H9 (cell line): ENCODE results near the gene MXI1. TPM values are rescaled to one million over a fixed set of nuclear protein-coding genes. Genes with fewer than 3 reads are reported as not detected.

ENCODE experiments used
- DNase-seq: peaks from one replicate; pipeline ENCODE4 v3.0.0-alpha.2; 2017
- H2AFZ ChIP-seq: one replicate; pipeline ENCODE4 v1.6.1; 2013; ENCODE audit warnings: mild to moderate bottlenecking, low read length, control low read depth, moderate library complexity
- H2AK5ac ChIP-seq: 2 replicates; pipeline ENCODE4 v1.6.1; 2013; ENCODE audit warnings: low read length, control low read depth, mixed read lengths; ENCODE audit not compliant: insufficient read length
- H2BK120ac ChIP-seq: one replicate; pipeline ENCODE4 v1.6.1; 2013; ENCODE audit warnings: low read depth, mild to moderate bottlenecking, low read length, control low read depth, inconsistent platforms; ENCODE audit not compliant: poor library complexity, severe bottlenecking
- H2BK12ac ChIP-seq: 2 replicates; pipeline ENCODE4 v1.6.1; 2013; ENCODE audit warnings: low read length, control low read depth, mixed read lengths, low read depth; ENCODE audit not compliant: insufficient read length
- H2BK15ac ChIP-seq: 2 replicates; pipeline ENCODE4 v1.6.1; 2013; ENCODE audit warnings: low read depth, low read length, control low read depth
- H2BK20ac ChIP-seq: one replicate; pipeline ENCODE4 v1.6.1; 2013; ENCODE audit warnings: low read depth, mild to moderate bottlenecking, low read length, control low read depth, inconsistent platforms; ENCODE audit not compliant: poor library complexity, severe bottlenecking
- H2BK5ac ChIP-seq: 2 replicates; pipeline ENCODE4 v1.6.1; 2013; ENCODE audit warnings: low read length, control low read depth, mixed read lengths; ENCODE audit not compliant: insufficient read length
- H3K14ac ChIP-seq: 2 replicates; pipeline ENCODE4 v1.6.1; 2013; ENCODE audit warnings: low read length, control low read depth; ENCODE audit not compliant: insufficient read depth
- H3K18ac ChIP-seq: 2 replicates; pipeline ENCODE4 v1.6.1; 2013; ENCODE audit warnings: low read depth, mild to moderate bottlenecking, mixed read lengths, low read length, control low read depth; ENCODE audit not compliant: insufficient read length
- H3K23ac ChIP-seq: 2 replicates; pipeline ENCODE4 v1.6.1; 2013; ENCODE audit warnings: low read length, control low read depth, mixed read lengths, low read depth; ENCODE audit not compliant: insufficient read length
- H3K23me2 ChIP-seq: 2 replicates; pipeline ENCODE4 v1.6.1; 2013; ENCODE audit warnings: low read depth, mild to moderate bottlenecking, mixed read lengths, low read length, control low read depth; ENCODE audit not compliant: insufficient read length, poor library complexity, severe bottlenecking
- H3K27ac ChIP-seq: 2 replicates; pipeline ENCODE4 v1.5.1; 2013; ENCODE audit warnings: low read length, control low read depth, mixed read lengths, low read depth; ENCODE audit not compliant: insufficient read length
- H3K27me3 ChIP-seq: 2 replicates; pipeline ENCODE4 v1.6.1; 2013; ENCODE audit warnings: low read length, control low read depth, inconsistent platforms; ENCODE audit not compliant: insufficient read depth
- H3K4ac ChIP-seq: 2 replicates; pipeline ENCODE4 v1.6.1; 2013; ENCODE audit warnings: low read depth, mild to moderate bottlenecking, control low read depth, inconsistent platforms, low read length, moderate library complexity
- H3K4me1 ChIP-seq: 2 replicates; pipeline ENCODE4 v1.6.1; 2013; ENCODE audit warnings: low read length, control low read depth, inconsistent platforms; ENCODE audit not compliant: insufficient read depth
- H3K4me2 ChIP-seq: 2 replicates; pipeline ENCODE4 v1.6.1; 2013; ENCODE audit warnings: low read length, control low read depth, mixed read lengths; ENCODE audit not compliant: insufficient read length, insufficient read depth
- H3K56ac ChIP-seq: 2 replicates; pipeline ENCODE4 v1.6.1; 2013; ENCODE audit warnings: low read depth, mild to moderate bottlenecking, mixed read lengths, low read length, control low read depth; ENCODE audit not compliant: insufficient read length
- H3K79me1 ChIP-seq: 2 replicates; pipeline ENCODE4 v1.6.1; 2013; ENCODE audit warnings: low read depth, mild to moderate bottlenecking, moderate library complexity, low read length, control low read depth, inconsistent platforms; ENCODE audit not compliant: insufficient read depth, poor library complexity, severe bottlenecking
- H3K79me2 ChIP-seq: 2 replicates; pipeline ENCODE4 v1.6.1; 2013; ENCODE audit warnings: low read length, control low read depth, inconsistent platforms; ENCODE audit not compliant: insufficient read depth
- H3K9ac ChIP-seq: 2 replicates; pipeline ENCODE4 v1.6.1; 2013; ENCODE audit warnings: low read length, control low read depth, mixed read lengths; ENCODE audit not compliant: insufficient read length; ENCODE audit errors: extremely low read depth
- H3K9me3 ChIP-seq: one replicate; pipeline ENCODE4 v1.6.1; 2013; ENCODE audit warnings: low read depth, low read length, inconsistent platforms; ENCODE audit not compliant: control insufficient read depth
- H3T11ph ChIP-seq: one replicate; pipeline ENCODE4 v1.6.1; 2013; ENCODE audit warnings: mild to moderate bottlenecking, low read length, control low read depth, inconsistent platforms
- H4K20me1 ChIP-seq: one replicate; pipeline ENCODE4 v1.6.1; 2013; ENCODE audit not compliant: control insufficient read depth, insufficient read length, insufficient read depth
- H4K5ac ChIP-seq: 2 replicates; pipeline ENCODE4 v1.6.1; 2013; ENCODE audit warnings: low read depth, mild to moderate bottlenecking, mixed read lengths, low read length, control low read depth; ENCODE audit not compliant: insufficient read length
- H4K8ac ChIP-seq: replicated peaks from 2 replicates; pipeline ENCODE4 v1.6.1; 2013; ENCODE audit warnings: low read length, control low read depth, mixed read lengths, low read depth; ENCODE audit not compliant: insufficient read length
- H4K91ac ChIP-seq: 2 replicates; pipeline ENCODE4 v1.6.1; 2013; ENCODE audit warnings: low read depth, mild to moderate bottlenecking, moderate library complexity, mixed read lengths, low read length, control low read depth; ENCODE audit not compliant: insufficient read length
- H3K27ac Mint-ChIP-seq, 3 experiments: 2 replicates in 2 of 3; 3 replicates in 1 of 3; pipeline ENCODE4 v1.8.0; 2020 to 2021; ENCODE audit warnings: mixed read lengths in 3 of 3, mild to moderate bottlenecking in 1 of 3, moderate library complexity in 1 of 3
- H3K27me3 Mint-ChIP-seq: 2 replicates; pipeline ENCODE4 v1.8.0; 2021; ENCODE audit warnings: low read depth, mild to moderate bottlenecking, moderate library complexity, mixed read lengths
- H3K36me3 Mint-ChIP-seq, 3 experiments: 2 replicates in 2 of 3; 3 replicates in 1 of 3; pipeline ENCODE4 v1.8.0; 2020 to 2021; ENCODE audit warnings: low read depth in 3 of 3, mixed read lengths in 3 of 3; ENCODE audit not compliant: insufficient read depth in 1 of 3
- H3K4me1 Mint-ChIP-seq, 2 experiments: 2 replicates each; pipeline ENCODE4 v1.8.0; 2020; ENCODE audit warnings: mixed read lengths in 2 of 2
- H3K4me3 Mint-ChIP-seq, 2 experiments: 2 replicates in 1 of 2; 3 replicates in 1 of 2; pipeline ENCODE4 v1.8.0; 2020 to 2021; ENCODE audit warnings: mild to moderate bottlenecking in 2 of 2, mixed read lengths in 2 of 2, moderate library complexity in 1 of 2
- H3K9me3 Mint-ChIP-seq, 2 experiments: 2 replicates in 1 of 2; 3 replicates in 1 of 2; pipeline ENCODE4 v1.8.0; 2020; ENCODE audit warnings: mild to moderate bottlenecking in 2 of 2, mixed read lengths in 2 of 2, moderate library complexity in 1 of 2
- total RNA-seq: library from RNA; stranded (reverse); gene quantifications from 2 replicates; pipeline ENCODE4 v1.2.1, GENCODE V29; 2021
- TF ChIP-seq, protein P1 (sequence below): fragments of 200-600 bp; sonication (generic); conservative IDR thresholded peaks from 3 replicates; pipeline ENCODE4 v1.8.0; 2021; ENCODE audit warnings: antibody characterized with exemption, mild to moderate bottlenecking

MXI1 gene
- total RNA-seq, 1 experiment from 2014 or later, result 5.6 TPM

DNA sequence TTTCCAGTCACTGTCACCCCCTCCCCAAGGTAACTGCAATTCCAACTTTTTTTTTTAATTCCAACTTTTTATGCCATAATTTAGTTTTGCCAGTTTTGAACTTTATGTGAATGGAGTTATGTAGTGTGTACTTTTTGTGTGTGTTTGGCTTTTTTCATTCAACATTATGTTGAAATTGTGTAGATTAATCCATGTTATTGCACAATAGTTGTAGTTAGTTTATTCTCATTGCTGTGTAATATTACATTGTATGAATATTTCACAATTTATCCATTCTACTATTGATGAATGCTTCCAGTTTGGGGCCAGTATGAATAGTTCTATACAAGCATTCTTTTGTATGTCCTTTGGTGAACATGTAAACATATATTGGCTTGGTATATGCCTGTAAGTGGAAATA is 32.5 kb downstream of the MXI1 start:
- Histone ChIP-seq H2BK5ac (no peak overlapping the region), H4K20me1 (no peaks in the 10 kb centered on the region), H3K18ac (no peak overlapping the region), H3K4me2 (no peak overlapping the region), H3T11ph (no peak overlapping the region), H4K91ac (no peak overlapping the region), H3K56ac (no peak overlapping the region), H3K14ac (no peak overlapping the region), H3K23ac (no peak overlapping the region), H2AK5ac (no peak overlapping the region), H2BK15ac (no peak overlapping the region), H3K9ac (no peak overlapping the region), H2AFZ (no peak overlapping the region), H3K27me3 (no peaks in the 10 kb centered on the region), H3K4ac (no peak overlapping the region), H2BK20ac (no peak overlapping the region), H2BK120ac (no peak overlapping the region), H3K23me2 (no peaks in the 10 kb centered on the region), H4K8ac (no peak overlapping the region), H3K79me2 (no peaks in the 10 kb centered on the region), H3K9me3 (no peaks in the 10 kb centered on the region), H4K5ac (no peak overlapping the region), H3K4me1 (no peaks in the 10 kb centered on the region), H3K27ac (no peak overlapping the region), H3K79me1 (no peaks in the 10 kb centered on the region), H2BK12ac (no peak overlapping the region)
- Mint-ChIP-seq H3K27me3 (no peaks in the 10 kb centered on the region), H3K27ac (no peak overlapping the region), H3K4me1 (peaks cover 6 to 7% of the 10 kb centered on the region in 2 experiments), H3K36me3 (no peaks in the 10 kb centered on the region), H3K4me3 (no peak overlapping the region), H3K9me3 (no peaks in the 10 kb centered on the region)
- DNase-seq, result no peak
- TF ChIP-seq, protein P1, sequence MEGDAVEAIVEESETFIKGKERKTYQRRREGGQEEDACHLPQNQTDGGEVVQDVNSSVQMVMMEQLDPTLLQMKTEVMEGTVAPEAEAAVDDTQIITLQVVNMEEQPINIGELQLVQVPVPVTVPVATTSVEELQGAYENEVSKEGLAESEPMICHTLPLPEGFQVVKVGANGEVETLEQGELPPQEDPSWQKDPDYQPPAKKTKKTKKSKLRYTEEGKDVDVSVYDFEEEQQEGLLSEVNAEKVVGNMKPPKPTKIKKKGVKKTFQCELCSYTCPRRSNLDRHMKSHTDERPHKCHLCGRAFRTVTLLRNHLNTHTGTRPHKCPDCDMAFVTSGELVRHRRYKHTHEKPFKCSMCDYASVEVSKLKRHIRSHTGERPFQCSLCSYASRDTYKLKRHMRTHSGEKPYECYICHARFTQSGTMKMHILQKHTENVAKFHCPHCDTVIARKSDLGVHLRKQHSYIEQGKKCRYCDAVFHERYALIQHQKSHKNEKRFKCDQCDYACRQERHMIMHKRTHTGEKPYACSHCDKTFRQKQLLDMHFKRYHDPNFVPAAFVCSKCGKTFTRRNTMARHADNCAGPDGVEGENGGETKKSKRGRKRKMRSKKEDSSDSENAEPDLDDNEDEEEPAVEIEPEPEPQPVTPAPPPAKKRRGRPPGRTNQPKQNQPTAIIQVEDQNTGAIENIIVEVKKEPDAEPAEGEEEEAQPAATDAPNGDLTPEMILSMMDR, result no peak
